Stomach (tissue), 4 donors: ENCODE data around the gene PCDHGA8.

Experiments
- CTCF ChIP-seq, 7 experiments: fragments of 450-650 bp in 4 of 7; fragments of 200-600 bp in 3 of 7; sonication (generic) in 3 of 7; IDR thresholded peaks; one replicate each; pipeline ENCODE4 v1.5.1; 2016 to 2019; ENCODE audit warnings: antibody characterized with exemption in 7 of 7, control low read depth in 2 of 7, mild to moderate bottlenecking in 1 of 7
- EP300 ChIP-seq: sonication (generic); formaldehyde crosslinking; IDR thresholded peaks from one replicate; pipeline ENCODE4 v1.6.1; 2017; ENCODE audit warnings: antibody characterized with exemption
- POLR2A ChIP-seq, 4 donors: fragments of 450-650 bp; IDR thresholded peaks; one replicate each; pipeline ENCODE4 v1.6.1; 2016; ENCODE audit warnings: antibody characterized with exemption in 4 of 4, control low read depth in 2 of 4, mild to moderate bottlenecking in 1 of 4, moderate library complexity in 1 of 4
- POLR2AphosphoS5 ChIP-seq, 3 donors: sonication (generic); formaldehyde crosslinking; IDR thresholded peaks; one replicate each; pipeline ENCODE4 v1.6.1; 2016; ENCODE audit warnings: antibody characterized with exemption in 3 of 3

- no peak for TF ChIP-seq POLR2AphosphoS5 (IDR thresholded peaks at IDR 0.05)
- TF ChIP-seq CTCF (IDR thresholded peaks at IDR 0.05), result no peak
- TF ChIP-seq POLR2A (IDR thresholded peaks at IDR 0.05), result no peak
- no peak for TF ChIP-seq EP300
Measured at GRCh38 chr5:141430332-141431113, 38.1 kb downstream of the PCDHGA8 start, which contains the start of gene PCDHGA12.
